Bone marrow (tissue), 2 donors: ENCODE data around the gene ZNF385A.

Source experiments
- DNase-seq, 2 donors: peaks; one replicate each; lab custom pipeline; 2025; lab: John Stamatoyannopoulos, UW

The ZNF385A gene

DNA sequence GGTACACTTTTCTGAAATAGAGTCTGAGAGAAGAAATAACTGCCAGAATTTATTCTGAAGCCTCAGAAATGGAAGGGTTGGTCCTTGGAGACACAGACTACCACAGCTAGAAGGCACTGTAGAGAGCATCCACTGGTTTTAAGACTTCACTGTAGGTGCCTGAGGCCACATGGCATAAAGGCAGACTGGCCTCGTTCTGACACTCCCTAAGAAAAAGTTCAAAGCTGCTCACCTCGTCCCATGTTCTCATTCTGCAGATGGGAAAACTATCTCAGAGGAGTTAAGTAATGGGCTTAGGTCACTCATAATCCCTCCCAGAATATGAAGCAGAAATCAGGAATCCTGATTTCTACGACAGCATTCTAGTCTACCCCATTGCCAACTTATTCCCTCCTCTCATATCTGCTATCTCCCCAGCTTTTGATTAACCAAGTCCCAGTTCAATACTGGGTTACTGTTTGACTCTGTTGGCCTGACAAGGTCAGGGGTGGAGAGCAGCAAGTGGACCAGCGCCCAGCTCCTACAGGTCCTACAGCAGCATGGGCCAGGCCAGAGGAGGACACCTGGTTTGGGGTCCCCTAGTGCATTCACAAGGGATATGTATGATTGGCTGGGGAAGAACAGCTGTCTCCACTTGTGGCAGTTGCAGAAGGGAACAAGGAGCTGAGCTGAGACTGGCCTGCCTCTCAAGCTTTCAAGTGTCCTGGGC lies 30.8 kb upstream of the ZNF385A start:
- no peak for DNase-seq

DNA sequence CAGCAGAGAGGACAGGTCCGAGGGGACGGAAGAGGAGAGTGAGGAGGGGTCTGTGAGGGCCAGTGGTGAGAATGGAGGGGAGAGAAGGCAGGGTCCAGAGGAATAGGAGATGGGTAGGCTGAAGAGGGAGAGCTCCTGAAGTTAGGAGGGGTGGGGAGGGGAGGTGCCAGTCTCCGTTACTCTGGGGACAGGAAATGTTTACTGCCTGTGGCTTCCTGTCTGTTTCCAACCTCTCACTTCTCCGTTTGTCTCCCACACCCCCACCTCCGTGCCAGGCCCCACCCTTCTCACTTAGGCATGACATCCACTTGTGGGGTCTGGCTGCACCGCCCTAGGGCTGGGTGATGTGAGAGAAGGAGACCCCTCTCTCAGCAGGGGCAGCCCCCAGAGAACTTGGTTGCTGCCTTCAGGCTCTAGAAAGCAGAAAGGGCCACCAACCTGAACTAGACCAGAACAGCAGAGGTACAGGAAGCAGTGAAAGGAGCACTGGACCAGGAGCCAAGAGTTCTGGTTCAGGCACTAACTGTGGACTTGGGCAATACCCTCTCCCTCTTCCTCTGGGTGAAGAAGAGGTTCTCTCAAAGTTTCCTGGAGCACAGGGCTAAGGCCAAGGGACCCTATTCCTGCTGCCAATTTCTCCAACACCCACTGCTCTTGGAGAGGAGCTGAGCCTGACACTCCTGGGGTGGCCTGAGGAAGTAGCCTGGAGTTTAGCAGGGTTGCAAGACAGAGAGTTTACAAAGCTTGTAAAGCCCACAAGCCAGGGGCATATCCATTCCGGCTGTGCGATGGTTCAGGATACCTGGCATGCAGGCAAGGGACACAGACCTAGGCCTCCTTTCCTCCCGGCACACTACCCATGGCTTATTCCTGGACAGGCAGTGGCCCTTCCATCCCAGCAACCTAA lies 29.0 kb upstream of the ZNF385A start:
- DNase-seq, result peak; percentile 29 to 89

DNA sequence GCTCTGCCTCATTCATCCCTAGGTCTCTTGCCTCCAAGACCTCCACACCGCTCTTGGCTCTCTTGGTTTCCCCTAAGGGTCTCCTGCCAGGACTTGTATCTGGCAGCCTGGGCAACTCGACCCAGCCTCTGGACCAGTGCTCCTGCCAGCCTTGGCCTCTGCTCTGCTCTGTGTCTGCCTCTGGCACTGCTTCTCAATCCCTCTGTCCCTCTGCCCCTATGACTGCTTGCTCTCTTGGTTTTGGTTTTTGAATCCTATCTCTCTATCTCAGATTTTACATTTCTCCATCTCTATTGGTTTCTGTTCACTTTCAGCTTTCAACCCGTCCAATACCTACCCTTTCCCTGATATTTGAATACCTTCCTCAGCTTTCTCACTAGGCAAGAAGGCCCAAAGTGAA lies 28.3 kb upstream of the ZNF385A start:
- DNase-seq, result no peak

DNA sequence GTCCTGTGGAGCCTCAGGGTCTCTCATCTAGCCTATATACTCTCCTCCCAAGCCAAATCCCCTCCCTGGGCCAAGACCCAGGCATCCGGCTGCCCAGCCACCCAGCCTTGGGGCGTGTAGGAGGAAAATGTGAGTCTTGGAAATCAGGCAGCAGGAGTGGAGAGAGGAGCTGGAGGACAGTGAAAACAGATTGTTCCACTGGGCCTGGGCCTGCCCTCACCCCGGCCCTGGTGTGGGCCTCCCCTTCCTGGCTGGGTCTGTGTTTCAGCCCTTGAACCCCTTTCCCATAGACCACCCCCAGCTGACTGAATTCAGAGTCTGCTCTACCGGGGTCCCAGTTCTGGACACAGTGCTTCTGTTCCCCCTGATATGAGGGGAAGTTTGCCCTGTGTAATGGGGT lies 27.8 kb upstream of the ZNF385A start:
- no peak for DNase-seq

DNA sequence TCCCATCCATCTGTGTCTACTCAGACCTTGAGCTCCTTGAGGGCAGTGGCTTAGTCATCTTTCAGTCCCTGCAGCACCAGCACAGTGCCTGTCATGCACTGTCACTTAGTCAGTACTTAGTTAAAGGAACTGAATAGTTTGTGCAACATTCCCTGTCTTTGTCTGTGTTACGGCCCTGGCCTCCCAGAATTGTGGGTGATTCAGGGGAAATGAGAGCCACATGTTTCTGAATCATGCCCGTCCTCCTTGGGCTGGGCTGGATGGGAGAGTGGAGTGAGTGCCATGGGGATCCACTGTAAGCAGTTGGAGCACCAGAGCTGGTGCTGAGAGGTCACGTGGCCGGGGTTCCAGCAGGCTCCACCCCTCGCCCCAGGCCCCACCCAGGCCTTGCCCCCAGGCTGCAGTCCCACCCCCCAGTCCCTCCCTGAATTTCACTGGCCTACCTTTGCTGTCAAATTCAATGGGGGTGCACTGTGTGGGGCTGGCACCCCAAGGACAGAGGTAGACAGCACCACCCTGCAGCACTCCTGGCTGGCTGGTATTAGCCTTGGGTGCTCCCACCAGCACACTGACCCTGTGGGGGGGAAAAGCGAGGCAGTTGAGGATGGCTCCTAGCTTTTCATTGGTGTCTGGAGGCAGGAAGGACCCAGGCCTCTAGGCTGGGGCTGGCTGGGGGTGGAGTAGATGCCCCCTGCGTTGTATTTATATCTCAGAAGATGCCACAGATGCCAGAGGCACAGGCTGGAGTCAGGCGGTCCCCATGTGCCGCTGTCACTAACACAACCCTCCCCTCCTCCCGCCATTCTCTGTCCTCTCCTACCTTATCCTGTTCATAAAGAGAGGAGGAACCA lies 27.1 kb upstream of the ZNF385A start:
- peak; percentile 66 to 68 for DNase-seq

DNA sequence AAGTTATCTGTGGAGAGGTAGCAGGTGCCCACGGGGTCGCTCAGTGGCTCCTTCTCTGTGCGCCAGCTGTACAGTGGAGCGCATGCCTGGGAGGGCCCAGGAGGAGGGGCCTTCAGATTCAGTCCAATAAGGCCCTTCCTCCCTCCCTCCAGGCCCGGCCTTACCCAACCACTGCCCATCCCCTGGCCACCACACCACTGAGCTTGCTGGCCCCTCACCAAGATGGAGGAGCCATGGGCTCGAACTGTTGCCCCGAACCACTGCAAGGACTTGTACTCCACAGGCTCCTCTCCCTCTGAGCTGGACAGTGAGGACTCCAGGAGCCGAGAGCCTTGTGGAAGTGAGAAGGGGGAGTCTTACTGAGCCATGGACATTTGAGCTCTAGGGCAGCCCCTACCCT lies 24.7 kb upstream of the ZNF385A start:
- no peak for DNase-seq

DNA sequence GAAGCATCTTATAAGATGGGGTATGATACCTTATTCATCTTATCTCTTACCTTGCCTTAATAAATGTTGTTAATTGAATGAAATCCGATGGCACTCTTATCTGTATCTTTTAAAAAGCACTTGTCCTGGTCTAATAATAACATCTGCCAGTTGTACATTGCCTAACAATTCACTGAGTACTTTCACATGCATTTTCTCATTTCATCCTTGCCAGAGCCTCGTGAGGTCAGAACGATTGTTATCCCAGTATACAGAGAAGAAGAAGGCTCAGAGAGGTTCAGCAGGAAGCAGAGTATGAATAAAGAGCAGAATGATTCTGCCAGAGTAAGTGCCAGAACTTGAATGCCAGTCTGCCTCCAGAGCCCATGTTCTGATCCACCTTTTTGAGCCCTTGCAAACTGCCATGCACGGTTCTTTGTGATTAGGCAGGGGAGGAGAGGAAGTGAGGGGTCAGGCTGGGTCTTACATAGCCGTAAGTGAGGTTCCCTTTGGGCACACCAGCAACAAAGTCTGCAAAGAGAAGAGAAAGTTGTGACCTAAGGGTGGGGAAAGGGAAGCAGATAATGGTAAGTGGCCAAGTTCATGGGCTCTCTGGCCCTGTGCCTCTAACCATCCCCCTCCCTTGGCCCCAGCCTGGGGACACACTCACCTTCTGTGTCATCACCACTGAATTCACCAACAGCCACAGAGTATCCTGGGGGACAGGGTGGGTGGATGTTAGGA lies 22.8 kb upstream of the ZNF385A start:
- DNase-seq, result no peak

DNA sequence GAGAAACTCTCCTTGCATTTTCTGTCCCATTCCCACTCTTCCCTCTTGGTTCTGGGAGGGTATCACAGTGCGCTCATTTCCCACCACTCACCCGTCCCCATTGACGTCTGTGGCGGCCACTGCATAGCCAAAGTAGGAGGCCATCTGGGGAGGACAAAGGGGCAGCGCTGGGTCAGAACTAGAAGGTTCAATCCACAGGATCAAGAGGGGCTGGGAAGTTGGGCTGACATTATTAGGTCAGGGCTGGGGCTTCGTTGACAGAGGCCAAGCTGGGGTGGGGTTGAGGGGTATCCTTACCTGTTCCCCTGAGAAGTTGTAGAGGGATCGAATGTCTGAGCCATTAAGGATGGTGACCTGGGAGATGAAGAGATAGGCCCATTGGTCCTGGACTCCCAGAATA lies 21.0 kb upstream of the ZNF385A start:
- DNase-seq, result no peak

DNA sequence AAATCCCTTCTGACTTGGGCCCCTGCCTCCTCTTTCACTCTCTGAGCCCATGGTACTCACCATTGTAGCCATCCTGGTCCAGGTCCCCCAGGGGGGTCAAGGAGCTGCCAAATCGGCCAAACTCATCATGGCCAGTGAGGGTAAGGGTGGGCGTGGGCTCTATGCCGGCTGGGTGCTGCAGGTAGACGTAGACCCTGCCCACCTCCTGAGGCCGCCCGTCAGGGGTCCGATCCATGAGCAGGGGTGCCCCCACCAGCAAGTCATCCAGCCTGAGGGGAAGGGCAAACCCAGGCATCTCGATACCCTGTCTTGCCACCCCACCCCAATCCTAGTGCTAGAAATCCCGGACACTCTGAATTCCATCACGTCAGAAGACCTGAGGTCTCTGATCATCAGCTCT lies 20.6 kb upstream of the ZNF385A start:
- DNase-seq, result no peak

DNA sequence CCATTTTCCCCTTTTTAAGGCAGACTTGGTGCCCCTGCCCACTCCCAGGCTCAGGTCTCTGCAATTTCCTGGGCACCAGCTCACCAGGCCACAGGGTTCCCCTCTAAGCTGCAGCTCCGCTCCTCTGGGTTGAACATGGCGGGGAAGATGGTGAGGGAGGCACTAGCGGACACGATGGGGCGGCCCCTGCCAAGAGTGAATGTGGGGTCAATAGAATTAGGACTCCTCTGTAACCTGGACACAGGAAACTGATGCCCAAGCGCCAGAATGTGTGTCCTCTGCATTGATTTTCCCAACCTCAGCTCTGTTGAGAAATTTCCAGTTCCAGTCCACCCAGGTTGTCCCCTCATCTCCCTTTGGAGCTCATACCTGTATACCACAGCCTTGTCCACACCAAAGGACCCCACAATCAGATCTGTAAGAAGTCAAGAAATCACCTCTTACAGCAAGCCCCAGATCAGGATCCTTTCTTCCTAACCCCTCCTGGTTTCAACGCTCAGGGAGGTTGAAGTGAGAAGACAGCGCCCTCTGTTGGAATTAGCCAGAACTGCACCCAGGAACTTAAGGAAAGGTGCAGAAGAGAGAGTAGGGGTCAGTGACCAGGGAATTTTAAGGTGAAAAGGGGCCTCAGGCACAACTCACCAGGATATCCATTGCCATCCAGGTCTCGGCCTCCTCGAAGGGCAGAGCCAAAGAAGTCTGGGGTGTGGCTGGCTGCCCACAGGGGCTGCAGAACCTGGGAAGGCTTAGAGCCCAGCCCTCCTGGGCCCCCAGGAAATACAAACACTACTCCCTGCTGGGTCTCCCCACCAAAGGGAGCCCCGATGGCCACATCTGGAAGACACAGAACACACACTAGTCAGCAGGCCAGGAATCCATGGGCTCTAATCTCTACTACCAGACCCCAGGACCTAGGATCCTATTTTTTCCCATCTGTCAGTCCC lies 19.8 kb upstream of the ZNF385A start:
- peak in 1 of 2 donors; percentile 45 for DNase-seq

DNA sequence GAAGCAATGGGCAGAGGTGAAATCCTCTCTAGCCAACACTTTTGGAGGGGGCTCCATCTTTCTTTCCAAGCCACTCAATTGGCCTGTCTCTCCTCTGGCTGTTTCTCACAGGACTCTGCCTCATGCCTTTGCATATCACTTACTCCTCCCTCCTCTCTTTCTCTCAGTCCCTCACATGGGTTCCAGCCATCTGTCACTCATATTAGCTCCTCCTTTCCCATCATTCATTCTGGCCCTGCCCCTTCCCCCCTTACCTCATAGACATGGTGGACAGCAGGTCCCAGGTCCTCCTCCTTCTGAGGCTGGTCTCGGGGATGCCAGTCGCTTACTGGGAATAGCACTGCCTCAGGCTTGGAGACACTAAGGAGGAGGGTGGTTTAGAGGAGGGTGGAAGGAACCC lies 16.6 kb upstream of the ZNF385A start:
- no peak for DNase-seq

DNA sequence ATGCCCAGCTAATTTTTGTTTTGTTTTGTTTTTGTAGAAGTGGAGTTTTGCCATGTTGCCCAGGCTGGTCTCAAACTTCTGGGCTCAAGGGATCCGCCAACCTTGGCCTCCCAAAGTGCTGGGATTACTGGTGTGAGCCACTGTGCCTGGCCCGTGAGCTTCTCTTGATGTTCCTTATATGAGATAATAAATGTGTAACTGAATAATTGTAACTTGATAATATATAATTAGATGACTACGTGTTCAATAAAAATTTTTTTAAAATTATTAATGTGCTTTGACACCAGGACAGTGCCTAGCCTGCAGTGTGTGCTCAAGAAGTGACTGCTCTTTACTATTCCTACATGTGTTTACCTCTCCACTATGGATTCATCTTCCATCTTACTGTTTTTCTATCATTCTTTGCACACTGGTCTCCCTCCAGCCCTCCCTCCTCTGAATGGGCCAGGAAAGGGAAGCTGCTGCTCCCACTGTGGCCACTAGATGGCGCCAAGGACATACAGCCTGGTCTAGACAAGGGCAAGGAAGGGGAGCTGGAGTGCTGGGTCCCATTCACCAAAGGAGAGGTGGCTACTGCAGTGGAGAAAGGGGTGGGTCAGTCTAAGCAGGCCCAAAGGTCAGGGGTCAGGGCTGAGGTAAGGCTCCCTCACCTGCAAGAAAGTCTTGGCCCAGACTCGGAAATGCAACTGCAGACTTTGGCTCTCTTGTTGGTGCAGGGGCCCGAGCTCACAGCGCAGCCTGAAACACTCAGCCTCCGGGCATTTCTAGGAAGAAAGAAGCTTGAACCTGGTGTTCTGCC lies 14.7 kb upstream of the ZNF385A start:
- DNase-seq, result peak; percentile 74 to 80

DNA sequence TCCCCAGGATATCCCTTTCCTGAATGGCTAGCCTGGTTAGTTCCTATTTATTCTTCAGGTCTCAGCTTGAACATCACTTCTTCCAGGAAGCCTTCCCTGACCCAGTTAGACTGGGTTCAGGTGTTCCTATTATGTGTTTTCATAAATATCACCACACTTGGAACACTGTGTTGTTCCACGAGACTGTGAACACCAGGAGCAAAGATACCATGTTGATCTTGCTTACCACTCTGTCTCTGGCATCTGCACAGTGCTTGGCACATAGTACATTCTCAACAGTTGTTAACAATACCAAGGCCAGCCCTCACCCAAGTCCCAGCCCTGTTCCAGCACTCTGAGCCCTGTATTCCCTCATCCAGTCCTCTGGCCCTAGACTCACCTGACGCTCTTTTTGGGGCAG lies 13.7 kb upstream of the ZNF385A start:
- DNase-seq, result no peak

DNA sequence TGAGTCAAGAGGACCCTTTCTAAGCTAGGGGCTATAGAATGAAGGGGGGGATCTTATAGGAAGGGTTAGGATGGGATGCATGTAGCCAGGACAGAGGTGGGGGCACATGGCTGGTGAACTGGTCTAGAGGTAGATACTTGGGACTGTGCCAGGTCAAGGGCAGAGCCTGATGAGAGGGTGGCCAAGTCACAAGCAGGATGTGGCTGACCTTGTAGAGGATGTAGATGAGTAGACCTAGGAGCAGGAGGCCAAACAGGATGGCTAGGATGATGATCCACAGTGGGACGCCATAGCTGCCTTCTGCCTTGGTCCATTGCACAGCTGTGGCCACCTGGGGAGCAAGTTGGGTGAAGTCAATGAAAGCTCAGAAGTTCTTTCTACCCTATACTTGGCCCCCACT lies 12.6 kb upstream of the ZNF385A start:
- DNase-seq, result no peak

DNA sequence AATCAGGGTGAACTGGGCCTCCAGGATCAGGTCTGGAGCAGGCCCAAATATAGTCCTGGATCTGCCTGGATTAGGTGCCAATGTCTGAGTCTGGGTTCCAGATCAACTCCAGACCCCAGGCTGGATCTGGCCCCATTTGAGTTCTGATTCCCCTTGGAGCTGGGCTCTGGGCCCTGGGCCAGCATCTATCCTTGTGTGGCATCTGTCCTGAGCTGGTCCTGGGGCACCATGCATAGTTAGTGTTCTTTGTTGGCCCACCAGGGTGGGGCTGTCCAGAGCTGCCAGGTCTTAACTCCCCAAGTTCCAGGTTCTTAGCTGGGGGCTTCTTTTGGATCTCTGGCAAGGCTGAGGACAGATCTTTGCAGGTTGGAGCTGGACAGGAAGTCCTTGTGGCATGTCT lies 11.0 kb upstream of the ZNF385A start:
- DNase-seq, result no peak

DNA sequence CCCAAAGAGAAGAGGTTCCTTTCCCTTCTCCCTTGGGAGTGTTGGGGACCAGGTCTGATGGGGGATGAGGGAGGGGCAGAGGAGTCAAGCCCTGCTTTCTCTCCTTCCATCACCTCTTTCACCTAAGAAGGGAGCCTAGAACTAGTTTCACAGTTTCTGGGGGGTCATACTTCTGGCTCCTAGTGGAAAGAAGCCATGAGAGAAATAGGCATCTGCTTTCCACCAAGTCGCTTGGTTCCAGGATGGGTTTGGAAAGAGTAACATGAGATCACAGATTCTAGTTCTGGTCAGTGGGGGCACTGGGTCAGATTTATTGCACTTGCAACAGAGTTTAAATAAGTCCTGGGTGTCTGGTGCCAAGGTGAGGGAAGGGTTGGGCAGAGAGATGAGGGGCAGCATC lies 10.5 kb upstream of the ZNF385A start:
- DNase-seq, result no peak

DNA sequence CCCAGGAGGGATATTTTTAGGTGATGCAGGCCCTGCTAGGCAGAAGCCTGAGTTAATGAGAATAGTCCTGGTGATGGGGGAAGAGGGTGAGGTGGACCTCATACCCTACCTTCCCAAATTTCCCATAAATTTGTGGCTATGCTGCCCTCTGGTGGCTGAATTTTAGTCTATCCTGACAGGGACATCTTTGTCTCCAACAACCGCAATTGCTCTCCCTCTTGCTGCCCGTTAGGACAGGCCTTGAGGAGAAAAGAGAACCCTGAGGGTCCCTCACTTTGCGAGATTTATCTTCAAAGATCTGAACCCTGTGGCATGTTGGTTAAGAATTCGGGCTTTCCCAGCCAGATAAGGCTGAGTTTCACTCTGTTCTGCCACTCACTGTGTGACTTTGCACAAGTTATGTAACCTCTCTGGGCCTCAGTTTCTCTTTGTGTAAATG lies 9.8 kb upstream of the ZNF385A start:
- peak in 1 of 2 donors; percentile 55 for DNase-seq

DNA sequence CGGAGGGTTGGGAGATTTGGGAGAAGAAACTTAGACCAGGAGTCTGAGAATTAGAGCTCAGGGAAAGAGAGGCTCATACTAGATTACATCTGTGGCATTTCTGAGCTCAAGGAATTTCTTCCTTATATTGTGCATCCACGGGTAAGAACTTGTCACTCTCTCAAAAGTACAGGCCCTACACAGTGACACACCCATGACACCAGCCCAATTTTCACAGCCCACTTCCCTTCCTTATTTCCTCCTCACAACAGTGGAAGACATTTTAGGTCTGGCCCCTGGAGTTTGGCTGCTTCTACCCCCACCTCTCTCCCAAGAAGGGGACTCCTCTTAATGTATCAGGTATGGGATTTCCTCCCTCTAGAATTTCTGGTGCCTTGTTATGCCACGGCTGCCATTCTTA lies 9.2 kb upstream of the ZNF385A start:
- DNase-seq, result peak in 1 of 2 donors; percentile 29

DNA sequence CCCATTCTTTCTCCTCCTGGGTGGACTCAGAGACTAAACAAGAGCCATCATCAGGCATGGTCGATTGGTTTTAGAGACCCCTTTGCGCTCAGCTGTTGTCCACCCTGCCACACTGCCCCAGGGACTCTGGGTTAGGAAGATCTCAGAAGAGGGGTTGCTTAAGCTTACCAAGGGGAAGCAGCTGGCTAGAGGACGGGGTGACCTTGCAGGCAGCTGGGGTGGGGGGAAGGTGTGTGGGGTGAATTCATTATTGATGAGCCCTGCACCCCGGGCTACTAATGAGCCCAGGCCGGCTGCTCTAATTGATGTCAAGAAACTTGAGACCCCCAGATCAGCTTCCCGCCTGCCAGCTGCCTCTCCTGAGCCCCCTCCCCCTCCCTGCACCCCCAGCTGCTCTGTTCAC lies 8.7 kb upstream of the ZNF385A start:
- no peak for DNase-seq
